ENCODE data around the gene RASGEF1C.

The RASGEF1C gene

DNA sequence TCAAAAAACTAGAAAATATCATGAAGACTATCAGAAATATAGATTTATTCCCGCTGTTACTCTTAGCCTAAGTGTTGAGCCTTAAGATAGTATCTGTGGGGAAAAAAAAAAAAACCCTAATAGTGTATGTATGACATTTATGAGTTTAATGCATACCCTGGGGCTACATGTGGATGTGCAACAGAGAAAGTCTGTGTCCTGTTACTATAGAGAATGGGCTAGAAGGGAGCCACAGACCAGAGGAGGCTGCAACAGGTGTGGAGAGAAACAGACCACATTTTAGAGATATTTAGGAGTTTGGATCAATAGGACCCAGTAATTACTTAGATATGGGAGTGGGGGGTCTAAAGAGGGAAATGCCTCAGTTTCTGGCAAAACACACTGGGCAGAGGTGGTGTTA lies 152.9 kb downstream of the RASGEF1C start:
- TF ChIP-seq CTCF (IDR thresholded peaks at IDR 0.05), result no peak
- DNase-seq (ENCODE audit: low spot score), result no peak
- no peak overlapping the region for H3K27ac ChIP-seq
- H3K4me3 ChIP-seq, result no peak overlapping the region

DNA sequence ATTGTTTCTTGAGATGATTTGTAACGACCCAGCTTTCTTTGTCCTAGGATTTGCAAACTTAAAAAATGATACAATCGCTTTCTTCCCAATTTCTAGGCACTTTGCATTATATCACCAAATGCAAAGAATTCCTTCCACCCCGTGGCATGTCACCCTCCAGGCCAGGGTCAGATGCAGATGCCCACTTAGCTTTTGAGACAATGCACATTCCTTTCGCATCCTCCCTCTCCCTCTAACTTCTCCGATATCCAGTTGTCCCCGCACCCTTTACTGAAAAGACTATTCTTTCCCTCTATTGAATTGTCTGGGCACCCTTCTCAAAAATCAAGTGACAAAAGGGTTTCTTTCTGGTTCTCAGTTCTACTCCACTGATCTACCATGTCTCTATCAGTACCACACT lies 154.8 kb downstream of the RASGEF1C start:
- Histone ChIP-seq H3K27ac (no peak overlapping the region), H3K4me3 (no peak overlapping the region)
- no peak for TF ChIP-seq CTCF (IDR thresholded peaks at IDR 0.05)
- no peak for DNase-seq (ENCODE audit: low spot score)

GRCh38 chr5:180053061-180053602 lies 155.9 kb downstream of the RASGEF1C start:
- no peak for TF ChIP-seq CTCF (IDR thresholded peaks at IDR 0.05)
- no peak overlapping the region for H3K27ac ChIP-seq
- DNase-seq (ENCODE audit: low spot score), result no peak
- no peak overlapping the region for H3K4me3 ChIP-seq

GRCh38 chr5:180052211-180052818 lies 156.7 kb downstream of the RASGEF1C start:
- no peak for TF ChIP-seq CTCF (IDR thresholded peaks at IDR 0.05)
- Histone ChIP-seq H3K27ac (no peak overlapping the region), H3K4me3 (no peak overlapping the region)
- no peak for DNase-seq (ENCODE audit: low spot score)
